Neural progenitor cell (in vitro differentiated cells): ENCODE data around the gene GFER. TPM values are rescaled to one million over a fixed set of nuclear protein-coding genes. Genes with fewer than 3 reads are reported as not detected.

Source experiments
- DNase-seq: peaks from one replicate; pipeline ENCODE4 v3.0.0-alpha.2; 2016; ENCODE audit warnings: low spot score
- H2AFZ ChIP-seq: fragments of 200-600 bp; sonication (generic); replicated peaks from 2 replicates; pipeline ENCODE4 v1.6.1; 2016; ENCODE audit warnings: antibody characterized with exemption
- H3F3A ChIP-seq: fragments of 200-600 bp; sonication (generic); 2 replicates; pipeline ENCODE4 v1.6.1; 2016; ENCODE audit warnings: antibody characterized with exemption, low read depth
- H3K27ac ChIP-seq: fragments of 200-600 bp; sonication (generic); 2 replicates; pipeline ENCODE4 v1.5.1; 2016; ENCODE audit warnings: mild to moderate bottlenecking
- H3K27me3 ChIP-seq: fragments of 200-600 bp; sonication (generic); 2 replicates; pipeline ENCODE4 v1.6.1; 2016; ENCODE audit warnings: mild to moderate bottlenecking, moderate library complexity
- H3K36me3 ChIP-seq: fragments of 200-600 bp; sonication (generic); 2 replicates; pipeline ENCODE4 v1.5.1; 2016
- H3K4me1 ChIP-seq: fragments of 200-600 bp; sonication (generic); 2 replicates; pipeline ENCODE4 v1.6.1; 2016; ENCODE audit warnings: mixed run types
- H3K4me2 ChIP-seq: fragments of 200-600 bp; sonication (generic); 2 replicates; pipeline ENCODE4 v1.6.1; 2016
- H3K4me3 ChIP-seq: fragments of 200-600 bp; sonication (generic); 2 replicates; pipeline ENCODE4 v1.5.1; 2016
- H3K79me2 ChIP-seq: fragments of 200-600 bp; sonication (generic); 2 replicates; pipeline ENCODE4 v1.6.1; 2016; ENCODE audit warnings: low read depth
- H3K9ac ChIP-seq: fragments of 200-600 bp; sonication (generic); 2 replicates; pipeline ENCODE4 v1.6.1; 2016
- H3K9me3 ChIP-seq: fragments of 200-600 bp; sonication (generic); 2 replicates; pipeline ENCODE4 v1.5.1; 2016; ENCODE audit warnings: low read depth
- H4K20me1 ChIP-seq: fragments of 200-600 bp; sonication (generic); 2 replicates; pipeline ENCODE4 v1.6.1; 2016; ENCODE audit warnings: low read depth
- H3K27ac Mint-ChIP-seq: 3 replicates; pipeline ENCODE4 v1.8.0; 2021; ENCODE audit warnings: mixed read lengths
- H3K27me3 Mint-ChIP-seq: 2 replicates; pipeline ENCODE4 v1.8.0; 2022; ENCODE audit warnings: low read depth, mild to moderate bottlenecking, inconsistent platforms, moderate library complexity, mixed read lengths; ENCODE audit not compliant: insufficient read depth
- H3K36me3 Mint-ChIP-seq: 3 replicates; pipeline ENCODE4 v1.8.0; 2021; ENCODE audit warnings: mixed read lengths
- H3K4me1 Mint-ChIP-seq: 3 replicates; pipeline ENCODE4 v1.8.0; 2021; ENCODE audit warnings: mixed read lengths
- H3K4me3 Mint-ChIP-seq: 3 replicates; pipeline ENCODE4 v1.8.0; 2021; ENCODE audit warnings: mild to moderate bottlenecking, moderate library complexity, mixed read lengths
- H3K9me3 Mint-ChIP-seq: 3 replicates; pipeline ENCODE4 v1.8.0; 2020; ENCODE audit warnings: mixed read lengths
- EZH2 ChIP-seq: fragments of 200-600 bp; sonication (generic); IDR thresholded peaks from 2 replicates; pipeline ENCODE4 v1.6.1; 2017; ENCODE audit warnings: antibody characterized with exemption, mild to moderate bottlenecking, moderate library complexity
- EZH2phosphoT487 ChIP-seq: fragments of 200-600 bp; sonication (generic); IDR thresholded peaks from 2 replicates; pipeline ENCODE4 v1.6.1; 2017; ENCODE audit warnings: antibody characterized with exemption
- small RNA-seq: library from RNA; depleted of rRNA; stranded (forward); fragments of <200 nt; gene quantifications from one replicate; pipeline ENCODE3, GENCODE V24; 2015
- total RNA-seq: library from RNA; depleted of rRNA; stranded (reverse); fragments of >200 nt; gene quantifications from 2 replicates; pipeline ENCODE4 v1.2.3, GENCODE V29; 2015; ENCODE audit warnings: low replicate concordance
- TF ChIP-seq, protein P1 (sequence below): fragments of 200-600 bp; sonication (generic); IDR thresholded peaks from 2 replicates; pipeline ENCODE4 v1.5.1; 2017; ENCODE audit warnings: antibody characterized with exemption, mild to moderate bottlenecking

GFER gene
- total RNA-seq, 1 donor from 2014 or later, result 35.1 TPM

DNA sequence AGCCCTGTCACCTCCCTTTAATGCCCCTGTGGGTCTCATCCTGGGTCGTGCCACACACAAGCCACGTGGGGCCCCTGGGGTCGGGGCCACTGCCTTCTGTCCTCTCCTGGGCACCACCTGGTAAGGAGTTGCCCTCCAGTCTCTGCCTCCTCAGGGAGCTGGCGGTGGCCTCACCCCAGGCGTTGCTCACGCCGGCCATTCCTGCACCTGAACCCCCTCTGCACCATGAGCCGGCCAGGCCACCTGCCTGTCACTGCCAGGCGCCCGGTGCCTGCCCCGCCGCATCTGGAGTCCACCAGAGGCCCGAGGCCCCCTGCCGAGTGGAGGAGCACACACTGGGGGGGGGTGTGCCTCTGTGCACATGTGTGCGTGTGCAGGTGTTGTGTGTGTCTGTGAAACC is 53.1 kb downstream of the GFER start:
- Histone ChIP-seq H3K4me1 (peaks cover 6% of the 10 kb centered on the region), H3F3A (no peaks in the 10 kb centered on the region), H3K36me3 (no peaks in the 10 kb centered on the region), H3K27ac (no peak overlapping the region), H3K9me3 (no peaks in the 10 kb centered on the region), H2AFZ (no peak overlapping the region), H3K79me2 (no peaks in the 10 kb centered on the region), H4K20me1 (no peaks in the 10 kb centered on the region), H3K4me3 (no peak overlapping the region), H3K27me3 (no peaks in the 10 kb centered on the region), H3K4me2 (no peak overlapping the region), H3K9ac (no peak overlapping the region)
- no peaks in the 10 kb centered on the region for H3K9me3 Mint-ChIP-seq
- no peak for DNase-seq
- TF ChIP-seq, protein P1, sequence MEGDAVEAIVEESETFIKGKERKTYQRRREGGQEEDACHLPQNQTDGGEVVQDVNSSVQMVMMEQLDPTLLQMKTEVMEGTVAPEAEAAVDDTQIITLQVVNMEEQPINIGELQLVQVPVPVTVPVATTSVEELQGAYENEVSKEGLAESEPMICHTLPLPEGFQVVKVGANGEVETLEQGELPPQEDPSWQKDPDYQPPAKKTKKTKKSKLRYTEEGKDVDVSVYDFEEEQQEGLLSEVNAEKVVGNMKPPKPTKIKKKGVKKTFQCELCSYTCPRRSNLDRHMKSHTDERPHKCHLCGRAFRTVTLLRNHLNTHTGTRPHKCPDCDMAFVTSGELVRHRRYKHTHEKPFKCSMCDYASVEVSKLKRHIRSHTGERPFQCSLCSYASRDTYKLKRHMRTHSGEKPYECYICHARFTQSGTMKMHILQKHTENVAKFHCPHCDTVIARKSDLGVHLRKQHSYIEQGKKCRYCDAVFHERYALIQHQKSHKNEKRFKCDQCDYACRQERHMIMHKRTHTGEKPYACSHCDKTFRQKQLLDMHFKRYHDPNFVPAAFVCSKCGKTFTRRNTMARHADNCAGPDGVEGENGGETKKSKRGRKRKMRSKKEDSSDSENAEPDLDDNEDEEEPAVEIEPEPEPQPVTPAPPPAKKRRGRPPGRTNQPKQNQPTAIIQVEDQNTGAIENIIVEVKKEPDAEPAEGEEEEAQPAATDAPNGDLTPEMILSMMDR, result no peak
- no peak for TF ChIP-seq EZH2phosphoT487
- TF ChIP-seq EZH2, result no peak
- no peak overlapping the region for H3K27ac Mint-ChIP-seq
- H3K4me1 Mint-ChIP-seq, result peaks cover 6% of the 10 kb centered on the region
- no peaks in the 10 kb centered on the region for H3K36me3 Mint-ChIP-seq
- no peak overlapping the region for H3K4me3 Mint-ChIP-seq
- peaks cover 2% of the 10 kb centered on the region for H3K27me3 Mint-ChIP-seq

Small RNAs within 50 kb of the gene (small RNA-seq; reads per million reads assigned to genes)
- gene AC005363.2 (not detected), gene RN7SL219P (not detected), gene SNORA10 (not detected), gene SNORA64 (not detected)

Other genes with a start within 250 kb of the GFER start
- 15.6 and 42.5 TPM in 2 replicates for gene NME3, start 212.7 kb upstream of the GFER start, total RNA-seq
- gene EME2, start 211.4 kb upstream of the GFER start, total RNA-seq, result 2.3 and 10.3 TPM in 2 replicates
- 48.4 and 108 TPM in 2 replicates for gene MRPS34, start 211.1 kb upstream of the GFER start, total RNA-seq
- 18.7 and 53.4 TPM in 2 replicates for gene SPSB3, start 201.6 kb upstream of the GFER start, total RNA-seq
- gene NUBP2, start 201.2 kb upstream of the GFER start, total RNA-seq, result 22.8 and 77.7 TPM in 2 replicates
- gene IGFALS, start 190.5 kb upstream of the GFER start, total RNA-seq, result not detected in 2 replicates
- 38.3 and 72.1 TPM in 2 replicates for gene HAGH, start 157.4 kb upstream of the GFER start, total RNA-seq
- gene FAHD1, start 157.0 kb upstream of the GFER start, total RNA-seq, result 18.5 and 21.6 TPM in 2 replicates
- 1.9 and 3.7 TPM in 2 replicates for gene MEIOB, start 112.0 kb upstream of the GFER start, total RNA-seq
- 1.1 TPM in 1 of 2 replicates, not detected in the other for gene HS3ST6, start 65.8 kb upstream of the GFER start, total RNA-seq
- 19.4 and 26.9 TPM in 2 replicates for gene MSRB1, start 41.0 kb upstream of the GFER start, total RNA-seq
- gene RPL3L, start 29.5 kb upstream of the GFER start, total RNA-seq, result not detected in 2 replicates
- gene NDUFB10, start 24.7 kb upstream of the GFER start, total RNA-seq, result 155 and 160 TPM in 2 replicates
- 3,079 and 5,348 TPM in 2 replicates for gene RPS2, start 19.4 kb upstream of the GFER start, total RNA-seq
- not detected in 2 replicates for gene RNF151, start 17.3 kb upstream of the GFER start, total RNA-seq
- gene TBL3, start 12.1 kb upstream of the GFER start, total RNA-seq, result 30.7 and 47.6 TPM in 2 replicates
- gene NOXO1, start 2.7 kb upstream of the GFER start, total RNA-seq, result not detected in 2 replicates
- 4.4 and 8.7 TPM in 2 replicates for gene SYNGR3, start 5.8 kb downstream of the GFER start, total RNA-seq
- 12.7 and 31.2 TPM in 2 replicates for gene ZNF598, start 25.6 kb downstream of the GFER start, total RNA-seq
- gene NPW, start 35.6 kb downstream of the GFER start, total RNA-seq, result 0.99 TPM in 1 of 2 replicates, not detected in the other
- 3.0 and 9.1 TPM in 2 replicates for gene NHERF2, start 42.7 kb downstream of the GFER start, total RNA-seq
- gene NTHL1, start 63.6 kb downstream of the GFER start, total RNA-seq, result 26.3 and 43.6 TPM in 2 replicates
- 55.1 and 63.4 TPM in 2 replicates for gene TSC2, start 63.8 kb downstream of the GFER start, total RNA-seq
- 16.9 and 73.4 TPM in 2 replicates for gene PKD1, start 151.7 kb downstream of the GFER start, total RNA-seq
- gene RAB26, start 164.4 kb downstream of the GFER start, total RNA-seq, result 2.1 and 4.4 TPM in 2 replicates
- 24.1 and 63.6 TPM in 2 replicates for gene TRAF7, start 171.6 kb downstream of the GFER start, total RNA-seq
- 1.6 and 9.0 TPM in 2 replicates for gene CASKIN1, start 212.4 kb downstream of the GFER start, total RNA-seq
- gene MLST8, start 221.3 kb downstream of the GFER start, total RNA-seq, result 24.9 and 89.0 TPM in 2 replicates
- 5.2 and 14.5 TPM in 2 replicates for gene BRICD5, start 226.7 kb downstream of the GFER start, total RNA-seq
- 13.3 and 42.9 TPM in 2 replicates for gene PGP, start 230.6 kb downstream of the GFER start, total RNA-seq
- 7.4 and 37.7 TPM in 2 replicates for gene E4F1, start 239.4 kb downstream of the GFER start, total RNA-seq